Islet of Langerhans (tissue), 1 donor: ENCODE measurements around the gene KCNIP4.
A peak's percentile ranks its signal among the peaks of the same experiment; 100 is the strongest.

Experiments used
- FAIRE-seq: peaks from one replicate; lab custom pipeline; 2011; peaks lifted over from hg19 to GRCh38; lab: Jason Lieb, UNC

The KCNIP4 gene

DNA sequence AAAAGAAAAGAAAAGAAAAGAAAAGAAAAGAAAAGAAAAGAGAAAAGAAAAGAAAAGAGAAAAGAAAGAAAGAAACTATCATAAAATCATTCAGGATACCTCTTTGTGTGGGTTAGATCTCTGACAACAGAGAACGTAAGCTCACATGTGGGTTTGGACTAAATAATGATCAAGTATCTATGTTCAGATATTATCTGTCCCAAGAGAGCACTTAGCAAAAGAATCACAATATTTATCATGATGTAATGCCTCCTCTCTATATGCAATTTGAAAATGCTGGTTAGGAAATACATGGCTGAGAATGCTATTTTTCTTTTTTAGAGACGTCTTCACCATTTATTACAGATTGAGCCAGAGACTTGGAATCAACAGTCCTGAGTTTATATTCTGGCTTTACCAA, 191.3 kb downstream of the KCNIP4 start:
- no peak for FAIRE-seq

DNA sequence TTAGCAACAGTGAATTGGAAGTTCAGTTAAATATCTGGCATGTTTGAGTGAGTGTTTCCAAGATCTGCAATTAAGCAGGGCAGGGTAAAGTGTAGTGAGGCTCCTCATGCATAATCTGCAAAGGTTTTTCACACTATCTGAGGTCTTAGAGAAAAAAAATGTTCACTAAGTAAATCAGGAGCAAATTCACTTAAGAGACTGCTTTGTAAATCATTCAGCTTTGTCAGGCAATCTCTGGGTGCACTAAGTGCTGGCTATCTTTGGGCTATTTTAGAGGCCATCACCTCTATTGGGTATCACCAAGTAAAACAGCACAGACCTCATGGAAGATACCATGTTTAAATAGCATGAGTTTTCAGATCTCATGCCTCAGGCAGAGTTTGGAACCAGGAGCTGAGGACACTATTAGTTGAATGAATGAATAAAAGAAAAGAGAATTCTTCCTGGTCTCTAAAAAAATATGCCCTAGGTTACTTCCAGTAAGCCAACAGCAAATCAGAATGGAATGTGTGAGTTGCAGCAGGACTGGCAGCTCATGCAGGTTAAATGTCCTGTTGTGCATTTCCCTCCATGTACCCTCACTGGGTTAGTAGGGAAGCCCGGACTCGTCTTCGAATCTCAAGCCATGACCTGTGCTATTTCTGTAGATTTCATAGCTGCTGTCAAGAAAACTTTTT, 195.3 kb downstream of the KCNIP4 start:
- FAIRE-seq = no peak

DNA sequence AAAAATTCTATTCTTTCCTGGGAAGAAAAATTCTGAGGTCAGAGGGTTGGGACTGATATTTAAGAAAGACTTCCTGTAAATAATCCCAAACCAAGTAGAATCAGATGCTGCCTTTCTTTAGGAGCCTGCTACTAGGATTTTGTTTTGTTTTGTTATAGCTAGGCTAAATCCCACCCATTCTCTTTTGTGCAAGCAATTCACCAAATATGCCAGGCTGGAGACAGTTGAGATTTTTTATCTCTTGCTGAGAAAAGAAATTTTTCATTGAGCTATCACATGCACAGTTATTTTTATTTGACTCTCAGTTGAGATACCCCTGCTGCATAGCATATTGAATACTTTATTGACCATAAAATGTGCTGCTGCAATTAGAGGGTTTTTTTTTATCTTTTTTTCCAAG, 196.0 kb downstream of the KCNIP4 start:
- no peak for FAIRE-seq

DNA sequence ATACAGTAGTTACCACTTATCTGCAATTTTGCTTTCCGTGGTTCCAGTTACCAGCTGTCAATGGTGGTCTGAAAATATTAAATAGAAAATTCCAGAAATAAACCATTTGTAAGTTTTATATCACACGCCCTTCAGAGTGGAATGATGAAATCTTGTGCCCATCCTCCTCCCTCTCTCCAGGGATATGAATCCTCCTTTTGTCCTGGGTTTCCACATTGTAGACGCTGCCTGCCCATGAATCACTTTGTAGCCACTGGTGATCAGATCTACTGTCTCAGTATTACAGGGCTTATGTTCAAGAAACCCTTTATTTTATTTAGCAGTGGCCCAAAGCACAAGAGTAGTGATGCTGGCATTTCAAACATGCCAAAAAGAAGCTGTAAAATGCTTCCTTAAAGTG, 198.6 kb downstream of the KCNIP4 start:
- FAIRE-seq = no peak

DNA sequence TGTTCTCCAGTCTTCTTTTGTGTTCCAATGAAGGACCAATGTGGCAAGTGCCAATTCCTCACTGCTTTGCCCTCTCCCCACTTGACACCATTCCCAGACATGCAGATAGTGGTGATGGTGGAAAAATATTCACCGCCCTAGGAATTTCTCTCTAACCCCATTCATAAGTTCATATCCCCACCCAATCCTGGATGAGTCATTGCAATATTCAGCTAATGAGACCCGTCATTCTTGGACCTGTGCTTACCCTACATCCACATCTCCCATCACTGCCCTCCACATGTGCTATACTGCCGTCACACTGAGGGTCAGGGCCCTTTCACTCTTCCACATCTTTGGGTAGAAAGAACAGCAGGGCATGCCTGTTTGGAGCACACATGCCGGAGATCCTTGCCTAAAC, 199.2 kb downstream of the KCNIP4 start:
- no peak for FAIRE-seq

DNA sequence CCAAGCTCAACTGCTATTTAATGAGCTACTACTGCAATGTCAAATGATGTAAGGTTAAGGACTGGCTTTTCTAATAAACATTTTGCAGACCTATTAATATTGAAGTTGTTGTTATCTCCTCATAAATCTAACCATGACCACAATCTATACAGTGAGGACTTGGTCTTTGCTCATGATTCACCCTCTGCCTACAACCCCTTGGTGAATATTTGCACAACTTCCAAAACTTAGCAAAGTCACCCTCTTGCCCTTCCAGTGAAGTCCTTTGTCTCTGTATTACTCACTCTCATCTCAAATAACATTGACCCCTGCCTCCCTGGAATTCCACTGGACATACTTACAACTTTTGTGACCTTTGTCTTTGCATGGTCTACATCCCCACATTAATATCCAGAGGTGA, 204.5 kb downstream of the KCNIP4 start:
- no peak for FAIRE-seq

DNA sequence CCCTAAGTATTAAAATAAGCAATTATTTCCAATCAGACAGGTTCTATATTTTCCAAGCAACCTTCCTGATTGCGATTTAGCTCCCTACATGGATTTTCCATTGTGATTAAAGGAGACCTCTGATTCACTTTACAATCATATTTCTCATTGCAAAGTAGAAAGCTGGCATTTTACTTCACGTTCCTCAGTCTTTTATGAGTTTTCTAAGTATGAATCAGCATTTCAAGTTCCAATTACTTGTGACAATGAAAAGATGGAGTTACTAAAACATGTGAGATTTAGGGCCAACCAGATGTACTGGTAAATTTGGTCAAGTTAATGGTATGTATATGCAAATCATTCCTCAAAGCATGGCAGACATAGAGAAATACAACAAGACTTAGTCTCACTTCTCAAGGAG, 206.2 kb downstream of the KCNIP4 start:
- FAIRE-seq = no peak

DNA sequence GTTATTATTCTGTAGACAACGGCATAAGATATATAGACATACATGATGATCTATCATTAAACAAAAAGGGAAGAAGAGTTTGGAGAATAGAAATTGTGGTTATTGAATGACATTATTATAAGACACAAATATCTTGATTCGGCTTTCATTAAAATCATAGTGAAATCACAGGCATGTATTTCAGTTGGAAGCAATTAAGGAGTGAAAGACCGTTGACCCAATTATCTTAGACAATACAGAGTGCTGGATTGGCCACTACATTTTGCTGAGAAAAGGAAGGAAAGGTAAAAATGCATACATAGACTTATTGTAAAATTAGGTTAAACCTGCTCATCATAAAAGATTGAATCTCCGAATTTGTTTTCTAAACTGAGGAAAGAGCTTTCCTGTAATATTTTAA, 209.8 kb downstream of the KCNIP4 start:
- peak; percentile 53 for FAIRE-seq

DNA sequence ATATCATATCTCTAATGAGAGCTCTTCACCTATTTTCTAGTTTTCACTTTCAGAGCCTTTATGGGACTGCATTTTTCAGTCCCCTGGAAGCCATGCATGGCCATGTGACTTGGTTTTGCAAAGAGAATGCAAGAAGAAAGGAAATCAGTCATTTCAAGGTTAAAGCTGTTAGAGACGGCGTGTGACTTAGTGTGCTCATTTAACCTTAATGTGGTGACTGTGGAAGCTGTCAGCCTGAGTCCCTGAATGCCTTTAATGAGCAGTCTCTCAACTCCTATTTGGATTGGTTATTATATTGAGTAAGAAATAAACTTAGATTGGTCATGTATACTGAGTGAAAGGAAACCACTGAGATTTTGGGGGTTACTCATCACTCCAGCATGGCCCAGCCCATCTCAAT, 212.7 kb downstream of the KCNIP4 start:
- no peak for FAIRE-seq

DNA sequence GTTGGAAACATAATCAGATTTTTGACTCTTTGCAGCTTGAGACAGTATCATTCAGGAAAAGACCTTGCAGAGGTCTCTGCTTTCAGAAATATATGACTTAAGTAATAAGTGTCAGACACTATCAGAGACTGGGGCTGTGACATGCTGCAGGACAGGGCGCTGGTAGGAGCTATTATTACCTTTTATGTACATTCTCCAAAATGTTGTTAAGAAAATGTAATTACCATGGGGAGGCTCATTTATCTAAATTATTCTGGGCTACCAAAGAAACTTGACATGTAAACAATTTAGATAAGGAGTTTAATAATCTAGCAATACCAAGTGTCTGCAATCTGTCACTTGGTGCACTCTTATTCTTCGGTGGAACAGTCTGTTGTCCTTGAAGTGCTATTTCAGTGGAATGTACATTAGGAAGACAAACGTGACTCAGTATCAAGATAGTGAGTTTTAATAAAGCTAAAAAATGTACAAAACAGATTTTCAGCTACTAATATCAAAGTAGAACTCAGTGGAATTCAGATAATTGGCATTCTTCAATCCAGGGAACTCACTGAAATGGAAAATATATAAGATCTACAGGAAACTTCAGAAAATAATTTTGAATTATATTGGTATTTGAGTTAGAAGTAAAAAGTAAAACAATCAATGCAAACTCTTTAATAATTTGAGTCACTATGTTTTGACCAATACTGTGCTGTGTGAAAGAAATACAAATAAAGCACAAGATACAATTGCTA, 214.5 kb downstream of the KCNIP4 start:
- FAIRE-seq = no peak

DNA sequence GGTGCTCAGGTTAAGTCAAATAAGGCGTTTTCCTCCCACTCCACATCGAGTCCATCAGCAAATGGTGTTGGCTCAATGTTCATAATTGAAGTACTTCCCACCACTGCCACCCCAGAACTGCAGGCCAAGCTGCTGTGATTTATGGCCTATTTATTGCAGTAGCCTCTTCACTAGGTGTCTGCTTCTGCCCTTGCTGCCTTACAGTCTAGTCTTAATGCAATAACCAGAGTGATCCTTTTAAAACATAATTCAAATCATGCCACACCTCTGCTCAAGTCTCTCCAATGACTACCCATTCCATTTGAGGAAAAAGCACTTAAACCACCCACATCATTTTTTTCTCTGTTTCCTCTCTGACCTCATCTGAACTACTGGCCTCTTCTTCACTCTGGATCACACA, 220.3 kb downstream of the KCNIP4 start:
- no peak for FAIRE-seq

DNA sequence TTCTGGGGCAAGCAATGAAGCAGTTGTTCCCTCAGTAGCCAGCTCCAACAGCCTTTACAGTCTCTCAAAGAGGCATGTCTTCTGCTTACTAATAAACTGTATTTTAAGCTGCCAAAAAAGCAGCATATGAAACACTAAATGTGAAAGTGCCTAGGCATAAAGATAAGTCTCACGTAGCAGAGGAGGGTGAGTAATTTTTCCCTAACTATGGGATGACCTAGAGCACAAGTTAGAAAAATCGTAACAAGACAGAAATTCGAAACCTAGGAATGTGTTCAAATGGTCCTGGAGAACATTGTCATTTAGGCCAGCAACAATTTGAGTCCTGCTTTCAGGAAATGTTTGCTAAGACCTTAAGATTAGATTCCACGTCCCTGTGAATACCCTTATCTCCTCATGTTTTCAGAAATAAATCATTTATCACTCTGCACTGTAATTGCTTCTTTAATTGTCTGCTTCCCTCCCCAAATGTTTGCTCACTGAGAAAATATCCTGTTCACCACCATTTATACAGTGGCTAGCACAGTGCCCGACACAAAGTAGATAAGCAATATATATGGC, 222.2 kb downstream of the KCNIP4 start:
- FAIRE-seq = no peak

DNA sequence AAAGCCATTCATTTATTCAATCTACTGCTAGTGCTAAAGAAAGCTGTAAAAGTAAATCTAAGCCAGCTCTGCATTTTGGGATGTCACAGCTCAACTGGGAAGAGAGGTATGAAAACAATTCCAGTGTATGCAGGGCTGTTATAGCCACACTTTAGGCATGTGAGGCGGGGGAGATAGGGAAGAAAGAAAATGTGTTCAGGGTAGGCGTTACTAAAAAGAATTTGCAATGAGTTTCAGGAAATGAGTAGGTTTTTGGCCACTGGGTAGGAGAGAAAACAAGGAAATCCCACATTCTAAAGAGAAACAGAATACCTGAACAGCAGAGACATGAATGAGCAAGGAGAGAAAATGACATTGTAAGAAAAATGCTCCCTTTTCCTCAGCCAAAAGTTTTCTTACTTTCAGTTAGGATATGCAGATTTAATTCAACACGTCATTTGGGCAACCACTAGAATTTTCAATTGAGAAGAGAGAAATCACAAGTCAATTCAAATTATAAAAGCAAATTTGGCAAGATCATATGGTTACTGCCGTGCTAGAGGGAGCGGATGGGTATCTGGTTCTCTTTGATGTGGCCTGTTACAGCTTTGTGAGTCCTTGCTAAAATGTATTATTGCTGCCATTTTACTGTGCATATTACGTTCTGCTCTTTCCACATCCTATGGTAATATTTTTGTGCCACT, 226.3 kb downstream of the KCNIP4 start:
- FAIRE-seq = no peak

DNA sequence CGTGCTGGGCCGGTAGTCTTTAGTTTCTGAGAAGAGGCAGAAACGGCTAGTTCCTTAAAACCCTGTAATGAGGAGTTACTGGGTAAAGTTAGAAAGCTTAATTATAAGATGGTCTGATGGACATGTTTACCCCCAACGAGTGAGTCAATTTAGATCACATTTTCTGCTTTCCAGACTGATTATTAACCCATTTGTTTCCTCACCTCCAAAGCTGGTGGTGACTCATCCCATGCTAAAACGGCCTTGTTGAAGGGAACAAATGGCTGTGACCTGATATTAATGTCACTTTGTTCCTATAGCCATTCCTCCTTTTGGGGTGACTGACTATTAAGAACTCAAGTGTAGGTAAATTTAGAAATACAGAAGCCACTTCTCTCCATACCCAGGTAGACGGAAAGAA, 232.0 kb downstream of the KCNIP4 start:
- FAIRE-seq = no peak

DNA sequence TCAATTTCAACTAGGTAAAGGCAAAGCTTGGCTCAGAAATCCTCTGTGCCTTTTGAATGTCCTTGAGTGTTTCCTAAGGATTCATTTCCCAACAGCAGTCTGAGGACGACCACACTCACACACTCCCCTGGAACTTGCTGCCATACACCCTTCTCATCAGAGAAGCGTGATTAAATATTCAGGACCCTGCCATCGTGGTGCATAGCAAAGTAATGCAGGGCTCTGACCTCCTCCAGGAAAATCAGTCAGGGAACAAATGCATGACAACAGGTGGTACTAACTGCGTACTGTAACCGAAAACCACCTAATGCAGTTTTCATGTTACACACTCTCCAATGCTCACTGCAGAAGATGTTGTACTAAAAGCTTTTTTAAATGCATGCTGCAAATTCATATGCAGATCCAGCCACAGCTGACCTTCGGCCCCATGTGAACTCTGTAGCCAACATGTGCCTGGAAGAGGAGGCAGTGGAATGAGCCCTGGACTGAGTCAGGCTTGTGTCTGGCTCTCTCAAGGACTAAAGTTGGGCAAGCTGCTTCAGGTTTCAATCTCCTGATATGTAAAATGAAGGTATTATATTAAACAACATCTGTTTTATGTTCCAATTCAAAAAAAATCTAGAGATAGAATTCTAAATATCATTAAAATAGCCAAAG, 238.3 kb downstream of the KCNIP4 start:
- no peak for FAIRE-seq

DNA sequence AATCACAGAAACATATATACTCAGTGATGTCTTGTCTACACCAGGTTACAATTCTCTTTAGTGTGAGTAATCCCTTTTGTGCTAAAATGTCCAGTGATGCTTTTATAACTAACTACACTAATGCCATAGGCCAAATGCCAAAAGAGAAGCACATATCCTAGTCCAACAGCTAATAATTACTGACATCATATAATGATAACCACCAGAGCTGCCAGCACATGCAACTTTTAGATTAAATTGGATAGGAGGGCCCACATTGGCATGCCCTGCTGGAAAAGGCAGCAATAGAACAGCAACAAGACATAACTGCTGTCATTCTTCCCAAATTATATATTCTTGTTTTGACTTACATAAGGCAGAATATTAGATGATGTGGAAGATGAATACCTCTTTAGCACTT, 238.8 kb downstream of the KCNIP4 start:
- FAIRE-seq = no peak

DNA sequence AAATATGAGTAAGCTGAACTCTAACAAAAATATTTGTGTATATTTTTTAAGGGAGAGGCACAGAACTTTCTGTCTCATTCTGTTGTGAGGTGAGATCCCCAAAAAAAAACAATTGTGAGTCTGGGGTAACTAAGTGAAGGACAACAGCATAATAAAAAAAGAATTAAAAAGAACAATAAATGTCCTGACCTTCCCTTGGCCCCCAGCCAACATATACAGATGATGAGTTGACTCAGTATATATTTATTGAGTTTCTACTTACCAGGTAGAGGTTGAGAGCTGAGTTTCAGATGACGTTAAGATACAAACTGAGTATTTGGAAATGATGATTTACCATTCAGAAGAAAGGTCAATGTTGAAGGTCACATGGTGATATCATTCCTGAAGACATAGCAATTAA, 239.5 kb downstream of the KCNIP4 start:
- no peak for FAIRE-seq

DNA sequence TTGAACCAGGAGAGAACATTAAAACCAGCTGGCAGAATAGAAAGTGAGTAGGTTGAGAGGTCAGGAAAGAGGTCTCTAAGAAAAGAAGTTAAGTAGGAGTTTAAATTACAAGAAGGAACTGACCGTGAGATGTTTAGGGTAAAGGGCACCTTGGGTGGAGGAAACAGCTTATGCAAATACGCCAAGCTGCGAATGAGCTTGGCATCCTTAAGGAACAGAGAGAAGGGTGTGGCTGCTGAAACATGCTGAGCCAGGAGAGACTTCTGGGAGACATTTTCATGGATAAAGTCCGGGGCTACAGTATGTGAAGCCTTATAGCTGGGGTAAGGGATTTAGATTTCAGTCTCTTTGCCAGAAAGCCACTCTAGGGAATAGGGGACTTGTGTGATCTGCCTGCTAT, 249.1 kb downstream of the KCNIP4 start:
- FAIRE-seq = no peak

DNA sequence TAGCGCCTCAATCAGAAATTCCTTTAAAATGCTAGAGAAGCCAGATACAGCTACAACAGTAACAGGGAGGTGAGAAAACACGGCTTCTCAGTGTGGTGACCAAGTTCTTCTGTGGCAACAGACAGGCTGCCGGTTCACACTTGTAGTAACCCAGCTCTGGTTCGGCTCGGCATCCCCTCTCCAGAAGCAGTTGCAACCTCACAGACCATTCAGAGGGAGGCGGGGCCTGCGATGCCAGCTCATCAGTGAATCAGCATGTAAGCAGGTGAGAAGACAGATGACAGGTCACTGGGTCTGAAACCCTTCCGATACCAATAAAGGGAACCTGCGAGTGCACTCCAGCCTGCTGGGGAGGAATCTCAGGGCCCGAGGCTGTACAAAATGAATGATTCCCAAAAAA, 251.0 kb downstream of the KCNIP4 start:
- no peak for FAIRE-seq

DNA sequence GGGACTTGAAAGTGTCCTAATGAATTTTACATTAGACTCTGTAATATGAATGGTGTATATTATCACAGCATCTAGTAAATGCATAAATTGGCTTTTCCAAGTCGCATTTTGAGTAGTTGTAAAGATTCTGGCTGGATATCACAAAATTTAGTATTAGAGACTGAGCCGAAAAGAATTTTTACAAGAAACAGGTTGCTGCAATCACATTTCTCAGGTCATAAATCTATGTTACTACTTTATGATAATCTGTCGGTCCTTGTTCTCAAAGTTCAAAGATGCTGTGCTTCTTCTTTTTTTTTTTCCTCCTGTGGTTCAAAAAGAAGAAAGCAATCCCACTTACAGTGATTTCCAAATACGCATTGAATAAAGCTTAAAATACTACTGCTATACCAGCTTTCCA, 253.4 kb downstream of the KCNIP4 start:
- FAIRE-seq = no peak

DNA sequence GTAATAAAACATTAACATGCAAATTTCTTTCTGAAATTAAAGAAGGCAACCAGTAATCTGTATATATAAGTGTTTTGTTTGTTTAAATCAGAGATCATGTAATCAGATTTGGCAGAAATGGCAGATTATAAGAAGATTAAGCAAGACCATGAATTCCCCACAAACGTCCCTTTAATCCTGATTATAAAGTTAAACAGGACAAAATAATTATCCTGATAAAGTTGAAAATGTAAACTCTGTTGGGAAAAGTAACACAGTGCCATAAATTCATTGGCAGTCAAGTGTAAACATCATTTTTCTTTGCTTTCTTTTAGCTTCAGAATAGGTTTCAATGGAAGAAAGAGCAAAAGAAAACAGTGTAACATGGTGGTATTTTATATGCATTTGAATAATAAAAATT, 256.3 kb downstream of the KCNIP4 start:
- FAIRE-seq = no peak

DNA sequence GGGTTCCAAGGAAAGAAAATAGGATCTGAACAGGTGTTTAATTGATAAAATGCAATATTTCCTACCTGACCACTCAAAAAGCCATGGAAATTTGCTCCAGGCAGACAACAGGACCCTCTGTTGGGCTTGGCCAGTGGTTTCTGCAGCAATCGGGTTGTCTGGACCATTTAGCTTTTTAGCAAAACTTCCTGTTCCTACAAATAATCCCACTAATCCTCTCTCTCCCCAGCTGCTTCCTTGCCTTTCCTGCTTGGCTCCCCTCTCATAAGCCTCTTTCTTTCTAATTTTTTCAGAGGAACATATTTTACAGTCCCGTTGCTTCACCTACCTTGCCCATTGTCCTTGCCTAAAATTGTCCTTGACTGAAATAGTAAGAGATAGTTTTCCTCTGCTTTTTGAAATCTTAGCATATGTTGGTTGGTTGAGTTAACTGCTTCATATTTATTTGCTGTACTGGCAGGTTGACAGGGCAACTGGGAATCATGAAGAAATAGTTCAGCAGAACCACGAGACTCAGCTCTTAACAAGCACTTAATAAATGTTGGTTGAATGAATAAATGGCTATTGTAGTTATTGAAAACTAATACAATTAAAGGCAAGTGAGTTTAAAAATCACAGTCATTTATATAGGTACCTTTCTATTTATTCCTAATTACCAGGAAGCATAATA, 259.8 kb downstream of the KCNIP4 start:
- FAIRE-seq = no peak
